OCI-LY1 (cell line): ENCODE data around the gene CAPN11.

ENCODE experiments used
- H2AFZ ChIP-seq: fragments of 200-600 bp; sonication (generic), shearing (Covaris generic); 2 replicates; pipeline ENCODE4 v1.6.0; 2014; ENCODE audit warnings: antibody characterized with exemption, mild to moderate bottlenecking, low read length
- H3F3A ChIP-seq: fragments of 200-600 bp; sonication (generic), shearing (Covaris generic); 2 replicates; pipeline ENCODE4 v1.6.0; 2014; ENCODE audit warnings: mild to moderate bottlenecking, antibody characterized with exemption, low read length, moderate library complexity; ENCODE audit not compliant: insufficient read depth
- H3K27ac ChIP-seq: fragments of 200-600 bp; sonication (generic); 2 replicates; pipeline ENCODE4 v1.5.1; 2014; ENCODE audit warnings: low read length, mixed run types, mild to moderate bottlenecking, low read depth; ENCODE audit not compliant: poor library complexity, severe bottlenecking
- H3K27me3 ChIP-seq: fragments of 200-600 bp; sonication (generic); 2 replicates; pipeline ENCODE4 v1.6.0; 2014; ENCODE audit warnings: antibody characterized with exemption, mild to moderate bottlenecking, low read length, moderate library complexity; ENCODE audit not compliant: insufficient read depth
- H3K36me3 ChIP-seq: fragments of 200-600 bp; sonication (generic); 2 replicates; pipeline ENCODE4 v1.6.1; 2014; ENCODE audit warnings: mild to moderate bottlenecking, antibody characterized with exemption, low read length, moderate library complexity, mixed read lengths; ENCODE audit not compliant: insufficient read depth
- H3K4me1 ChIP-seq: fragments of 200-600 bp; sonication (generic); 2 replicates; pipeline ENCODE4 v1.5.1; 2014; ENCODE audit warnings: mild to moderate bottlenecking, low read length, moderate library complexity; ENCODE audit not compliant: insufficient read depth, severe bottlenecking
- H3K4me2 ChIP-seq: fragments of 200-600 bp; sonication (generic), shearing (Covaris generic); 2 replicates; pipeline ENCODE4 v1.6.1; 2014; ENCODE audit warnings: low read length
- H3K4me3 ChIP-seq: fragments of 200-600 bp; sonication (generic); 2 replicates; pipeline ENCODE4 v1.5.1; 2014; ENCODE audit warnings: low read length, low read depth, mild to moderate bottlenecking, mixed read lengths; ENCODE audit not compliant: poor library complexity, severe bottlenecking
- H3K79me2 ChIP-seq: fragments of 200-600 bp; shearing (Covaris generic); 2 replicates; pipeline ENCODE4 v1.6.1; 2016; ENCODE audit warnings: mixed run types, low read length, mixed read lengths; ENCODE audit not compliant: insufficient read depth
- H3K9ac ChIP-seq: fragments of 200-600 bp; sonication (generic), shearing (Covaris generic); 2 replicates; pipeline ENCODE4 v1.6.1; 2014; ENCODE audit warnings: mild to moderate bottlenecking, low read length, mixed read lengths
- H3K9me2 ChIP-seq: fragments of 200-600 bp; sonication (generic), shearing (Covaris generic); 2 replicates; pipeline ENCODE4 v1.6.1; 2014; ENCODE audit warnings: low read depth, mild to moderate bottlenecking, low read length, mixed read lengths
- H3K9me3 ChIP-seq: fragments of 200-600 bp; shearing (Covaris generic); 2 replicates; pipeline ENCODE4 v1.6.1; 2014; ENCODE audit warnings: low read length, mixed read lengths
- H4K20me1 ChIP-seq: fragments of 200-600 bp; sonication (generic), shearing (Covaris generic); 2 replicates; pipeline ENCODE4 v1.6.0; 2016; ENCODE audit warnings: mild to moderate bottlenecking, low read length; ENCODE audit not compliant: insufficient read depth
- CTCF ChIP-seq: fragments of 200-600 bp; sonication (generic), shearing (Covaris generic); IDR thresholded peaks from 2 replicates; pipeline ENCODE4 v1.5.1; 2017; ENCODE audit warnings: mild to moderate bottlenecking, antibody characterized with exemption, low read length, moderate library complexity, mixed read lengths
- EZH2 ChIP-seq: fragments of 200-600 bp; sonication (generic), shearing (Covaris generic); IDR thresholded peaks from 2 replicates; pipeline ENCODE4 v1.8.0; 2017; ENCODE audit warnings: borderline replicate concordance, mixed run types, mild to moderate bottlenecking, antibody characterized with exemption, low read length, moderate library complexity, mixed read lengths

Gene CAPN11

DNA sequence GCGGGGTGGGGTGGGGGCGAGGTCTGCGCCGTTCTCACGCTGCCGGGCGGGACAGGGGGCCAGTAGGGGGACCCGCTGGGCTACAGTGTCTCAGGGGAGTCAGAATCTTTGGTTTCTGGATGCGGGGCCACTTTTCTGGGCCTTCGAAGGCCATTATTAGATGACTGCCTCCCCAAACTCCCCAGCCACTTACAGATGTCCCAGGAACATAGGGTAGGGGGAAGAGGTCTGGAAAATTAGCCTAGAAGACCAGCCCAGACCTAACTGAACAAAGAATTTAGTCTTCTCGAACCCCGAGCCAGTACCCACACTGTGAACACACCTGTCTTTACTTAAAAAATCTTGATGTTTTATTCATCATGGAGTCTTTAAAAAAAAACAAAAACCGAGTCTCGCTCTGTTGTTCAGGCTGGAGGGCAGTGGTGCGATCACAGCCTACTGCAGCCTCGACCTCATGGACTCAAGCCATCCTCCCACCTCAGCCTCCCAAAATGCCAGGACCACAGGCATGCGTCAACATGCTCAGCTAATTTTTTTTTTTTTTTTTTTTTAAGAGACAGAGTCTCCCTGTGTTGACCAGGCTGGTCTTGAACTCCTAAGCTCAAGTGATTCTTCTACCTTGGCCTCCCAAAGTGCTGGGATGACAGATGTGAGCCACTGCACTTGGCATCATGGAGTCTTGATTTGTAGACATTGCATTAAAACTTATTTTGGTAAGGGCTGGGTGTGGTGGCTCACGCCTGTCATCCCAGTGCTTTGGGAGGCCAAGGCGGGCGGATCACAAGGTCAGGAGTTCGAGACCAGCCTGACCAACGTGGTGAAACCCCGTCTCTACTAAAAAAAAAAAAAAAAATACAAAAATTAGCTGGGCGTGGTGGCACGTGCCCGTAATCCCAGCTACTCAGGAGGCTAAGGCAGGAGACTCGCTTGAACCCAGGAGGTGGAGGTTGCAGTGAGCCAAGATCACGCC lies 61.5 kb downstream of the CAPN11 start:
- TF ChIP-seq EZH2 = no peak
- no peak for TF ChIP-seq CTCF
- Histone ChIP-seq H3K79me2 (no peaks in the 10 kb centered on the region), H3K27ac (peak overlapping the region; percentile 82), H3K4me3 (peak overlapping the region; percentile 59), H3F3A (peaks cover 10% of the 10 kb centered on the region), H3K9ac (peak overlapping the region; percentile 49; the same call in 1 of the 2 replicates), H3K4me2 (peak overlapping the region; percentile 71), H3K27me3 (no peaks in the 10 kb centered on the region), H4K20me1 (no peaks in the 10 kb centered on the region), H3K9me2 (no peaks in the 10 kb centered on the region), H3K4me1 (peaks cover 47% of the 10 kb centered on the region), H2AFZ (no peak overlapping the region), H3K36me3 (no peaks in the 10 kb centered on the region), H3K9me3 (no peaks in the 10 kb centered on the region)

DNA sequence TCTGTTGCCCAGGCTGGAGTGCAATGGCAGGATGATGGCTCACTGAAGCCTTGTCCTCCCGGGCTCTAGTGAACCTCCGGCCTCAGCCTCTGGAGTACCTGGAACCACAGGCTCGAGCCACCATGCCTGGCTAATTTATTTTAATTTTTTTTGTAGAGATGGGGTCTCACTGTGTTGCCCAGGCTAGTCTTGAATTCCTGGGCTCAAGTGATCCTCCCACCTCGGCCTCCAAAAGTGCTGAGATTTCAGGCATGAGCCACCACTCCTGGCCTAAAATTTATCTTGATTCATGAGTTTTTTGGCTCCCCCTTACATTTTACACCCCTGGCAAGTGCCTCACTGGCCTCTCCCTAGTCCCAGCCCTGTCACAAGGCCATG lies 62.3 kb downstream of the CAPN11 start:
- no peaks in the 10 kb centered on the region for H3K27me3 ChIP-seq

GRCh38 chr6:44221291-44221960 lies 62.8 kb downstream of the CAPN11 start:
- no peak overlapping the region for H2AFZ ChIP-seq
- H3K4me1 ChIP-seq = peaks cover 60% of the 10 kb centered on the region
- no peaks in the 10 kb centered on the region for H3K9me3 ChIP-seq

More for the DNA sequence above, 62.3 kb downstream of the CAPN11 start:
- H3K4me3 ChIP-seq = no peak overlapping the region
- H3K9me2 ChIP-seq = no peaks in the 10 kb centered on the region
- H3F3A ChIP-seq = peaks cover 10% of the 10 kb centered on the region
- H3K36me3 ChIP-seq = no peaks in the 10 kb centered on the region
- H3K9ac ChIP-seq = no peak overlapping the region
- H2AFZ ChIP-seq = no peak overlapping the region
- no peak overlapping the region for H3K4me2 ChIP-seq
- H3K79me2 ChIP-seq = no peaks in the 10 kb centered on the region
- no peaks in the 10 kb centered on the region for H4K20me1 ChIP-seq
- H3K9me3 ChIP-seq = no peaks in the 10 kb centered on the region
- H3K27ac ChIP-seq = peak overlapping the region; percentile 74
- H3K4me1 ChIP-seq = peaks cover 55% of the 10 kb centered on the region
- TF ChIP-seq CTCF = no peak

More at GRCh38 chr6:44221291-44221960, 62.8 kb downstream of the CAPN11 start:
- Histone ChIP-seq H3K27me3 (no peaks in the 10 kb centered on the region), H3K36me3 (no peaks in the 10 kb centered on the region), H3K4me2 (no peak overlapping the region), H3K9ac (no peak overlapping the region), H3K9me2 (no peaks in the 10 kb centered on the region), H3F3A (peaks cover 10% of the 10 kb centered on the region), H3K4me3 (no peak overlapping the region), H3K27ac (peak overlapping the region; percentile 74), H4K20me1 (no peaks in the 10 kb centered on the region), H3K79me2 (no peaks in the 10 kb centered on the region)
- TF ChIP-seq CTCF (peak; percentile 76), EZH2 (no peak)
